ENCODE results near the gene ATP1B1. TPM values are rescaled to one million over a fixed set of nuclear protein-coding genes. Genes with fewer than 3 reads are reported as not detected.

ATP1B1 gene
- total and polyA plus RNA-seq, 2 of the 13 experiments (the other 11 are each of a cell fraction or from before 2014, with no cell fraction given), result 134 to 135 TPM

DNA sequence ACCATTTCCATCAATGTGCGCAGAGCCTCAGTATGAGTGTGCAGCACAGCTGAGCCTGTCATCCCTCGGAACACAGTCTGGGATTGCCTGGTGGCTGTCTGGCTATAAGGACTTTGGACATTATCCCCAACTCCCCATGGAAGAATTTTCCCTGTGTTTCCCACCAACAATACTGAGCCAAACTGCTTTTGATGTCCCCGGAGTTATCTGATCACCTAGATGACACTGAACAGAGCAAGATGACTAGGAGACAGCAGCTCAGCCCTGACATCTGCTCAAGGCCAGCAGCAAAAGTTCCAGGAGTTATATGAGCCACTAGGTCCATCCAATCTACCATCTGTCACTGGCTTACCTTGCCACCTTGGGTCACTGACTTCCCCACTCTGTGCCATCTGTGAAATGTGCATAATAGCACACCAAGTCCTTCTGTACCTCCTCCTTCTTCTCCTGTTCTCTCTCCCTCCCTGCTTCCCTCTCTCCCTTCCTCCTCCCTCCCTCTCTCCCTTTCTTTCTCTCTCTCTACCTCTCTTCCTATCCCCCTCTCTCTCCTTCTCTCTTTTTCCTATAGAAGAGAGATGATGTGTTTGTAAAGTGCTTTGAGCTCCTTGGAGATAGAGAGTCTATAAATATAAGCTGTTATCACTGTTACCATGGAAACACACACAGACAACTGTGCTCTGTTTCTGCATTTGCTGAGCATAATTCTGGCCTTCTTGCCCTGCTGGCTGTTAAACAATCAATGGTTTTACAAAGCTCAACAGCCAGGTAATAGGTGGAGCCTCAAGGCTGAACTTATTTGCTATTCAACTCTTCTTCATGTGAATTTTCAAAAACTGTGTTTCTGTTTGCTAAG is 19.7 kb upstream of the ATP1B1 start:
- H3K36me3 ChIP-seq (replicated peaks in 1 of 2; ENCODE audit: control insufficient read depth in 1 of 2, insufficient read depth in 2 of 2, low read length in 2 of 2), result no peaks in the 10 kb centered on the region
- ChIA-PET CTCF (ENCODE audit: low intra/inter-chr PET ratio, low total read pairs) (no interaction called here), POLR2A (interaction anchor here (0.7 to 1.0 kb wide), 1 partner anchor 19 kb away, joined by 5 read pairs; no protein-coding TSS in a partner anchor)
- ATAC-seq, result peak; percentile 83
- intact Hi-C loops (cut with micrococcal nuclease; ENCODE audit: unreplicated experiment), result loop anchor here (2.0 kb wide), 1 partner anchor 14 kb away; no protein-coding TSS in a partner anchor
- no peaks in the 10 kb centered on the region for H3K79me2 ChIP-seq (ENCODE audit: insufficient read depth, low read length)
- FAIRE-seq, result peak; percentile 36
- no peak overlapping the region for H2AFZ ChIP-seq (ENCODE audit: low read length)
- no peaks in the 10 kb centered on the region for H4K20me1 ChIP-seq (ENCODE audit: insufficient read depth, low read length)
- H3K4me2 ChIP-seq (ENCODE audit: low read depth, low read length), result peak overlapping the region; percentile 28; the same call in 1 of the 2 replicates
- BruUV-seq (replicated peaks), result no TSS peak
- no peak overlapping the region for H3K4me3 ChIP-seq (replicated peaks in 1 of 3; ENCODE audit: insufficient read depth in 1 of 3, low read depth in 2 of 3, low read length in 3 of 3)
- H3K27me3 ChIP-seq (ENCODE audit: control insufficient read depth in 1 of 2, insufficient read depth in 2 of 2, low read length in 2 of 2), result no peaks in the 10 kb centered on the region; a peak in 1 of 5 replicates
- H3K9me3 ChIP-seq (ENCODE audit: low read length), result no peaks in the 10 kb centered on the region
- in situ Hi-C loops (cut with HindIII; ENCODE audit: extremely low pct_ligation_motif_present, low pct_unique_long_range_greater_than_20kb), result no loop called here
- H3K27ac ChIP-seq (ENCODE audit: extremely low read length, insufficient read depth, low read length), result peak overlapping the region; percentile 15
- DNase-seq (ENCODE audit: low spot score), result peak; percentile 65
- H3K9ac ChIP-seq (ENCODE audit: insufficient read depth, low read depth, low read length), result peak overlapping the region; percentile 47
- 30% methylated on average over 2 of the region's 3 CpGs for WGBS (ENCODE audit: low lambda C conversion rate)
- peaks cover 40% of the 10 kb centered on the region for H3K4me1 ChIP-seq (ENCODE audit: insufficient read depth, low read length)
- TF ChIP-seq TAF15 (IDR thresholded peaks at IDR 0.05; ENCODE audit: low read depth, low read length, poor library complexity, severe bottlenecking), result no peak
- TF ChIP-seq RFX3 (CRISPR knock-in tag; IDR thresholded peaks at IDR 0.05), result peak; percentile 62
- no peak for TF ChIP-seq PCBP2 (optimal IDR thresholded peaks at IDR 0.05; ENCODE audit: low read depth, low read length, poor library complexity, severe bottlenecking)
- TF ChIP-seq, protein P1, sequence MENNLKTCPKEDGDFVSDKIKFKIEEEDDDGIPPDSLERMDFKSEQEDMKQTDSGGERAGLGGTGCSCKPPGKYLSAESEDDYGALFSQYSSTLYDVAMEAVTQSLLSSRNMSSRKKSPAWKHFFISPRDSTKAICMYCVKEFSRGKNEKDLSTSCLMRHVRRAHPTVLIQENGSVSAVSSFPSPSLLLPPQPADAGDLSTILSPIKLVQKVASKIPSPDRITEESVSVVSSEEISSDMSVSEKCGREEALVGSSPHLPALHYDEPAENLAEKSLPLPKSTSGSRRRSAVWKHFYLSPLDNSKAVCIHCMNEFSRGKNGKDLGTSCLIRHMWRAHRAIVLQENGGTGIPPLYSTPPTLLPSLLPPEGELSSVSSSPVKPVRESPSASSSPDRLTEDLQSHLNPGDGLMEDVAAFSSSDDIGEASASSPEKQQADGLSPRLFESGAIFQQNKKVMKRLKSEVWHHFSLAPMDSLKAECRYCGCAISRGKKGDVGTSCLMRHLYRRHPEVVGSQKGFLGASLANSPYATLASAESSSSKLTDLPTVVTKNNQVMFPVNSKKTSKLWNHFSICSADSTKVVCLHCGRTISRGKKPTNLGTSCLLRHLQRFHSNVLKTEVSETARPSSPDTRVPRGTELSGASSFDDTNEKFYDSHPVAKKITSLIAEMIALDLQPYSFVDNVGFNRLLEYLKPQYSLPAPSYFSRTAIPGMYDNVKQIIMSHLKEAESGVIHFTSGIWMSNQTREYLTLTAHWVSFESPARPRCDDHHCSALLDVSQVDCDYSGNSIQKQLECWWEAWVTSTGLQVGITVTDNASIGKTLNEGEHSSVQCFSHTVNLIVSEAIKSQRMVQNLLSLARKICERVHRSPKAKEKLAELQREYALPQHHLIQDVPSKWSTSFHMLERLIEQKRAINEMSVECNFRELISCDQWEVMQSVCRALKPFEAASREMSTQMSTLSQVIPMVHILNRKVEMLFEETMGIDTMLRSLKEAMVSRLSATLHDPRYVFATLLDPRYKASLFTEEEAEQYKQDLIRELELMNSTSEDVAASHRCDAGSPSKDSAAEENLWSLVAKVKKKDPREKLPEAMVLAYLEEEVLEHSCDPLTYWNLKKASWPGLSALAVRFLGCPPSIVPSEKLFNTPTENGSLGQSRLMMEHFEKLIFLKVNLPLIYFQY (CRISPR knock-in tag; IDR thresholded peaks at IDR 0.05; ENCODE audit: borderline replicate concordance), result no peak
- TF ChIP-seq KDM3A (CRISPR knock-in tag; IDR thresholded peaks at IDR 0.05; ENCODE audit: low read depth), result no peak
- TF ChIP-seq, protein P2, sequence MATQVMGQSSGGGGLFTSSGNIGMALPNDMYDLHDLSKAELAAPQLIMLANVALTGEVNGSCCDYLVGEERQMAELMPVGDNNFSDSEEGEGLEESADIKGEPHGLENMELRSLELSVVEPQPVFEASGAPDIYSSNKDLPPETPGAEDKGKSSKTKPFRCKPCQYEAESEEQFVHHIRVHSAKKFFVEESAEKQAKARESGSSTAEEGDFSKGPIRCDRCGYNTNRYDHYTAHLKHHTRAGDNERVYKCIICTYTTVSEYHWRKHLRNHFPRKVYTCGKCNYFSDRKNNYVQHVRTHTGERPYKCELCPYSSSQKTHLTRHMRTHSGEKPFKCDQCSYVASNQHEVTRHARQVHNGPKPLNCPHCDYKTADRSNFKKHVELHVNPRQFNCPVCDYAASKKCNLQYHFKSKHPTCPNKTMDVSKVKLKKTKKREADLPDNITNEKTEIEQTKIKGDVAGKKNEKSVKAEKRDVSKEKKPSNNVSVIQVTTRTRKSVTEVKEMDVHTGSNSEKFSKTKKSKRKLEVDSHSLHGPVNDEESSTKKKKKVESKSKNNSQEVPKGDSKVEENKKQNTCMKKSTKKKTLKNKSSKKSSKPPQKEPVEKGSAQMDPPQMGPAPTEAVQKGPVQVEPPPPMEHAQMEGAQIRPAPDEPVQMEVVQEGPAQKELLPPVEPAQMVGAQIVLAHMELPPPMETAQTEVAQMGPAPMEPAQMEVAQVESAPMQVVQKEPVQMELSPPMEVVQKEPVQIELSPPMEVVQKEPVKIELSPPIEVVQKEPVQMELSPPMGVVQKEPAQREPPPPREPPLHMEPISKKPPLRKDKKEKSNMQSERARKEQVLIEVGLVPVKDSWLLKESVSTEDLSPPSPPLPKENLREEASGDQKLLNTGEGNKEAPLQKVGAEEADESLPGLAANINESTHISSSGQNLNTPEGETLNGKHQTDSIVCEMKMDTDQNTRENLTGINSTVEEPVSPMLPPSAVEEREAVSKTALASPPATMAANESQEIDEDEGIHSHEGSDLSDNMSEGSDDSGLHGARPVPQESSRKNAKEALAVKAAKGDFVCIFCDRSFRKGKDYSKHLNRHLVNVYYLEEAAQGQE (IDR thresholded peaks at IDR 0.05; ENCODE audit: borderline replicate concordance in 1 of 2, low read depth in 1 of 2, low read length in 2 of 2), result no peak
- TF ChIP-seq, protein P3, sequence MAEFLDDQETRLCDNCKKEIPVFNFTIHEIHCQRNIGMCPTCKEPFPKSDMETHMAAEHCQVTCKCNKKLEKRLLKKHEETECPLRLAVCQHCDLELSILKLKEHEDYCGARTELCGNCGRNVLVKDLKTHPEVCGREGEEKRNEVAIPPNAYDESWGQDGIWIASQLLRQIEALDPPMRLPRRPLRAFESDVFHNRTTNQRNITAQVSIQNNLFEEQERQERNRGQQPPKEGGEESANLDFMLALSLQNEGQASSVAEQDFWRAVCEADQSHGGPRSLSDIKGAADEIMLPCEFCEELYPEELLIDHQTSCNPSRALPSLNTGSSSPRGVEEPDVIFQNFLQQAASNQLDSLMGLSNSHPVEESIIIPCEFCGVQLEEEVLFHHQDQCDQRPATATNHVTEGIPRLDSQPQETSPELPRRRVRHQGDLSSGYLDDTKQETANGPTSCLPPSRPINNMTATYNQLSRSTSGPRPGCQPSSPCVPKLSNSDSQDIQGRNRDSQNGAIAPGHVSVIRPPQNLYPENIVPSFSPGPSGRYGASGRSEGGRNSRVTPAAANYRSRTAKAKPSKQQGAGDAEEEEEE (CRISPR knock-in tag; IDR thresholded peaks at IDR 0.05; ENCODE audit: borderline replicate concordance), result no peak
- no peak for TF ChIP-seq POLR2AphosphoS5 (IDR thresholded peaks at IDR 0.05; ENCODE audit: low read depth, low read length)
- no peak for TF ChIP-seq ZNF549 (CRISPR knock-in tag; IDR thresholded peaks at IDR 0.05)
- TF ChIP-seq, protein P4, sequence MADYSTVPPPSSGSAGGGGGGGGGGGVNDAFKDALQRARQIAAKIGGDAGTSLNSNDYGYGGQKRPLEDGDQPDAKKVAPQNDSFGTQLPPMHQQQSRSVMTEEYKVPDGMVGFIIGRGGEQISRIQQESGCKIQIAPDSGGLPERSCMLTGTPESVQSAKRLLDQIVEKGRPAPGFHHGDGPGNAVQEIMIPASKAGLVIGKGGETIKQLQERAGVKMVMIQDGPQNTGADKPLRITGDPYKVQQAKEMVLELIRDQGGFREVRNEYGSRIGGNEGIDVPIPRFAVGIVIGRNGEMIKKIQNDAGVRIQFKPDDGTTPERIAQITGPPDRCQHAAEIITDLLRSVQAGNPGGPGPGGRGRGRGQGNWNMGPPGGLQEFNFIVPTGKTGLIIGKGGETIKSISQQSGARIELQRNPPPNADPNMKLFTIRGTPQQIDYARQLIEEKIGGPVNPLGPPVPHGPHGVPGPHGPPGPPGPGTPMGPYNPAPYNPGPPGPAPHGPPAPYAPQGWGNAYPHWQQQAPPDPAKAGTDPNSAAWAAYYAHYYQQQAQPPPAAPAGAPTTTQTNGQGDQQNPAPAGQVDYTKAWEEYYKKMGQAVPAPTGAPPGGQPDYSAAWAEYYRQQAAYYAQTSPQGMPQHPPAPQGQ (CRISPR knock-in tag; IDR thresholded peaks at IDR 0.05; ENCODE audit: borderline replicate concordance), result no peak
- no peak for TF ChIP-seq KAT7 (CRISPR knock-in tag; IDR thresholded peaks at IDR 0.05; ENCODE audit: borderline replicate concordance)
